GM19099 (cell line): ENCODE results near the gene GAR1.

Source experiments
- POLR2A ChIP-seq: IDR thresholded peaks from 3 replicates; pipeline ENCODE4 v1.6.1; 2011; ENCODE audit warnings: low read depth; ENCODE audit not compliant: insufficient read length; ENCODE audit errors: extremely low read depth

GAR1 gene

DNA sequence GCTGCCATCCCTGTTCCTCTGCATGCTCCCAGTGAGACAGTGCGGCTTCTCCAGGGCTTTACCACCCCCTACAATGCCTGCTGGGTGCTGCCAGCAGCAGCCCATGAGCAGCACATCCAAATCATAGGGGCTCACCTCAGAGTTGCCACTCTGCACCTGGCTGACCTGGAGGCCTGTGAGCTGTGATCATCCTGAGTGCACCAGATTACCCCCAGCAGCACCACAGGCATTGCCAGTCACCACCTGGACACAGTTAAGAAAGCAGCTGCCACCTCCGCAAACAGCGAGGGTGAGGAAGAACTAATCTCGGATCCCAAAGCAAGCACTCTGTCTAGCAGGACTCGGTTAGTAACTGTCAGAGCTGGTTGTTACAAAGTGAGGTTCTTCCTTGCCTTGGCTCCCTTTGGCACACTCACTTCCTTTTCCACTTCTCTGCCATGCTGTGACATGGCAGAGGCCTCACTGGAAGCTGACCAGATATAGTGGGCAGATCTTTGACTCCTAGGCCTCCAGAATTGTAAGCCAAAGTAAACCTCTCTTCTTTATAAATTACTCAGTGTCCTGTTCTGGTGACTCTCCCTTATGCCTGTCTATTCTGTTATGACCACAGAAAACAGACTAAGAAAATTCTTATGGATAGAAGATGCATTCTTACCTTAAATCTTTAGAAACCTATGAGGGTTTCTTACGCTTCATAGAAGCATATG, 57.5 kb downstream of the GAR1 start:
- TF ChIP-seq POLR2A, result no peak

DNA sequence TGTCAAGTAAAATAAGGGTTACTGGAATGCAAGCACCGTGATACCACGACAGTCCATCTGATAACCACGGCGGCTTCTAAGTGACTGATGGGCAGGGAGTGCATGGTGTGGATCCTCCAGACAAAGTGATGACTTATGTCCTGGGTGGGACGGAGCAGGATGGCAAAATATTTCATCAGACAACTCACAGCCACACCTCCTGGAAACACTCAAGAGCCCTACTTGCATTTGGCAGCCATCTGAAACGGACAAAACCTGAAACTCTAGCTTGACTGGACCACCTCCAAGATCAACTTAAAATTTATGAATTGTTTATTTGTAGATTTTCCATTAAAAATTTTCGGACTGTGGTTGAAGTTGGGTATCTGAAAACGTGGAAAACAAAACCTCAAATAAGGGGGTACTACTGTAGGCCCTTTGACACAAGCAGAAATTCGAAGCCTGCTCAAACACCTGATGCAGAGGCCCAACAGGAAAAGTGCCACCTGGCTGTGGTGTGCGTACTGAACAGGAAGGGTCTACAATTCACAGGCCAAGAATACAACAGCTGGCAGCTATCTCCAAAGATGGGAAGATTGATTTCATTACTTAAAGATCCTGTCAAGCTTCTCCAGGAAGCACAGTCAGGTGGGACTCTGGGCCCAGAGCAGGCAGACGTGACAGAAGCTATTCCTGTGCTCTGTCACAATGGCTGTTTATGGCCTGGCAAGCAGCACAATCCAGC, 58.4 kb downstream of the GAR1 start:
- TF ChIP-seq POLR2A, result no peak
